GM19455 (cell line): Measurements from ENCODE around the gene IFI35.
"Not testable (repeated sequence)": the region's sequence is repeated elsewhere in the genome, so short reads cannot be mapped to it uniquely, and the experiment has no call there.

Experiments
- ATAC-seq: cut with Tn5 transposase; IDR thresholded peaks from one replicate; pipeline ENCODE4 v1.9.1; 2021; ENCODE audit not compliant: unreplicated experiment

IFI35 gene

GRCh38 chr17:43051969-43052368 is 45.4 kb downstream of the IFI35 start:
- ATAC-seq = no peak

DNA sequence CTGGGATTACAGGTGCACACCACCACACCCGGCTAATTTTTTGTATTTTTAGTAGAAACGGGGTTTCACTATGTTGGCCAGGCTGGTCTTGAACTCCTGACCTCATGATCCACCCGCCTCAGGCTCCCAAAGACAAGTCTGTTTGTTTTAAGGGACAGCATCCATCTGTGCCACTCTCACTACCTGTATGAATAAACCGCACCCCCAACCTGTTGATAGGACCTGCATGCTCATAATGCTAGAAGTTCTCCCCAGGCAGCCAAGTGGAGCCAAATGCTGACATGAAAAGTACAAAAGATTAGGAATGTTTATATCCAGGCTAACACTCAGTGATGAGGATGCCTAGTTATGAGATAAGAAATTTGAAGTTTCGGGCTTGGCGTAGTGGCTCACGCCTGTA is 46.4 kb downstream of the IFI35 start:
- not testable (repeated sequence) for ATAC-seq

- no peak for ATAC-seq
Measured at GRCh38 chr17:43056051-43056450, 49.5 kb downstream of the IFI35 start.

- no peak for ATAC-seq
Measured at GRCh38 chr17:43062984-43063638, 56.5 kb downstream of the IFI35 start.
